GM10847 (cell line): ENCODE measurements around the gene DIPK1B.

Source experiments
- POLR2A ChIP-seq: IDR thresholded peaks from 2 replicates; pipeline ENCODE4 v1.6.1; 2011; ENCODE audit not compliant: insufficient read length; ENCODE audit errors: extremely low read depth

Gene DIPK1B

DNA sequence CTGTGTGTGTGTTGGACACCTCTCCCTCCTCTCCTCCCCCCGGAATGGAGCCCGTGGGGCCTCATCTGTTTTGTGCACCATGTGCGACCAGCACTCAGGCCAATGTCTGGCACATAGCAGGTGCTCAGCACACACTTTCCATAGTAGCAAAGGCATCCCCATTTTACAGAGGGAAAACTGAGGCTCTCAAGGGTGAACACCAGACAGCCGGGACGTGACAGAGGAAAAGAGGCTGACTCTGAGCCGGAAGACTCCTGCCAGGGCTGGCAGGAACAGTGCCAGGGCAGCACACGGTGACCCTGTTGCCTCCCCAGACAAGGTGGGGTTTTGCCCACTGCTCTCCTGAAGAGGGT, 23.3 kb upstream of the DIPK1B start:
- TF ChIP-seq POLR2A: no peak

GRCh38 chr9:136690104-136690805, 22.1 kb upstream of the DIPK1B start:
- TF ChIP-seq POLR2A: no peak

- no peak for TF ChIP-seq POLR2A
Measured at GRCh38 chr9:136690806-136691261, 21.5 kb upstream of the DIPK1B start.

DNA sequence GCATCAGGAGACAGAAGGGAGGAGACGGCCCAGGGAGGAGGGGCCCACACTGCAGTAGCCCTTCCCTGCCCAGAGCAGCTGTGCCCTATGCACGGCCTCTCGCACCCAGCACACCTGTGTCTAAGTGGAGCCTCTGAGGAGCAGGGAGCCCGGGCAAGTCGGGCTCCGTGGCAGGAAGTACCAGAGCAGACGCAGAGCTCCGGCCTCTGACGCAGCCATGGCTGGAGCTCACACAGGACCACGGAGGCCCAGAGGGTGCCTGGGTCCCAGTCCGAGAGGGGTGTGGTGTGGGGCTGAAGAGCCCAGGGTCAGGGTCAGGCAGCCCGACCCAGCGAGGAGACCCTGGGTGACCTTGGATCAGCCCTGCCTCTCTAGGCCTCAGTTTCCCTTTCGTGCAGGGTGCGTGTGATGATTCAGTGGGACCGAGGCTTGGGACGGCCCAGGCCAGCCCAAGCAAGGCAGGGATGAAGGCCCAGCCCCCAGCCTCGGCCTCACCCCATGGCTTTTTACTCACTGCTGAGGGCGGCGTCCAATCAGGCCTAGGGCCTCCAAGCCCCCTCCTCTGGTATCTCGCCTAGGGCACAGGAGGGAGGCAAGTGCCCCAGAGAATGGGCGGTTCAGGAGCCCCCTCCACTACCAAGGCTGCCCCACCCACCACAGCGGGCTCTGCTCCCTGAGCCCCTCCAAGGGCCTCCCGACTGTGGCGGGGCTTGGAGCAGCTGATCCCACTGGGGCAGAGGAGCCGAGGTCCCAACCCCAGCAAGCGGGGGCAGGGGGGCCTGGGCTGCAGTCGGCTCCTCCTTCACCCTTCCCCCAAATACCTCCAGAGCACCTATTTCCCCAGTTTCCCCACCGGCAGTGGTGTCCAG, 20.8 kb upstream of the DIPK1B start:
- TF ChIP-seq POLR2A: no peak

- no peak for TF ChIP-seq POLR2A
Measured at GRCh38 chr9:136692185-136693134, 19.9 kb upstream of the DIPK1B start.

GRCh38 chr9:136693135-136693489, 19.3 kb upstream of the DIPK1B start:
- no peak for TF ChIP-seq POLR2A

- no peak for TF ChIP-seq POLR2A
Measured at GRCh38 chr9:136693490-136694162, 18.7 kb upstream of the DIPK1B start.

DNA sequence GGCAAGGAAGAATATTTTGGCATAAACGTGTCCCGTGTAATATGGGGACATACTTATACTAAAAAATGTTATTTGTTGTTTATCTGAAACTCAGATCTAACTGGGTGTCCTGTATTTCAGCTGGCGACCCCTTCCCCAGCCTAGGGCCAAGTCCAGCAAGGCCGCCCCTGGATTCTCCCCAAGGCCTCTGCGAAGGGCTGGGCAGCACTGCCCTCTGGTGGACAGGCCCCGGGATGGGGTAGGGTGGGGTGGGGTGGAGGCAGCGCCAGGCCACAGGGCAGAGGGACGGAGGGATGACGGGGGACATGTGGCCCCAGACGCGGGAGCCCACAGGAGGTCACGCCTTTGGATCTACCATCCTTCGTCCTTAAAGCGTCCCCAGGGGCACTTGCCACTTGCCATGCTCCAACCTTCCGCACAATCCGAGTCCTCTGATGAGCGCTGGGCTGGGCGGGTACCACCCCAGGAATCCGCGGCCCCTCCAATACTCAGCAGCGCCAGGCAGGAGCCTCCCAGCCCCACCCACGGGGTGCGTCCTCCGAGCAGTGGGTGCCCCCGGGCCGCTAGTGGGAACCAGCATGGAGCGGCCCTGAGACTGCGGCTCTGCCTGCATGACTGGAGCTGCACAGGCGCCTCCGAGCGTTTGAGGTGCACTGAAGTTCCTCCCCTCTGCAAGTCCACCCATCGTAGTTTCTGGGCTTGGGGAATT, 18.1 kb upstream of the DIPK1B start:
- TF ChIP-seq POLR2A: no peak

GRCh38 chr9:136694872-136695247, 17.5 kb upstream of the DIPK1B start:
- no peak for TF ChIP-seq POLR2A

- no peak for TF ChIP-seq POLR2A
Measured at GRCh38 chr9:136695435-136695895, 16.9 kb upstream of the DIPK1B start.

GRCh38 chr9:136695955-136696354, 16.4 kb upstream of the DIPK1B start:
- TF ChIP-seq POLR2A: no peak

DNA sequence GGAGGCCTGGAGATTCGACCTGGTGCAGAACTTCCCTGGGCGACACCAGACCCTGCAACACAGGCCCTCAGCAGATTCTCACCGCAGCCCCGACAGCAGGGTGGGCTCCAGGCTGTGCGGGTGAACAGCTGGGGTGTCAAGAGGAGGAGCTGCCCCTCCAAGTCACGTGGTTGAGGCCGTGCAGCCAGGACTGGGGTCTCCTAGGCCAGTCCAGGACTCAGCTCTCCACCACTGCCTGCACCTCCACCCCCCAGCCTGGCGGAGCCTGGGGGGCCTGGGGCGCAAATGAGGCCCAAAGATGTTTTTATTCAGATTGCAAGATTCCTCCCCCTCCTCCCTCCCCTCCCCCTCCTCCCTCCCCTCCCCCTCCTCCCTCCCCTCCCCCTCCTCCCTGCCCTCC, 15.9 kb upstream of the DIPK1B start:
- no peak for TF ChIP-seq POLR2A

- no peak for TF ChIP-seq POLR2A
Measured at GRCh38 chr9:136697146-136697820, 15.1 kb upstream of the DIPK1B start.
